ENCODE results near the gene ZNF32. TPM values are rescaled to one million over a fixed set of nuclear protein-coding genes. Genes with fewer than 3 reads are reported as not detected.
"Not testable (repeated sequence)": the region's sequence is repeated elsewhere in the genome, so short reads cannot be mapped to it uniquely, and the experiment has no call there.

The ZNF32 gene
- total and polyA plus RNA-seq, 9 donors = 42.5 to 63.5 (median 47.4) TPM

DNA sequence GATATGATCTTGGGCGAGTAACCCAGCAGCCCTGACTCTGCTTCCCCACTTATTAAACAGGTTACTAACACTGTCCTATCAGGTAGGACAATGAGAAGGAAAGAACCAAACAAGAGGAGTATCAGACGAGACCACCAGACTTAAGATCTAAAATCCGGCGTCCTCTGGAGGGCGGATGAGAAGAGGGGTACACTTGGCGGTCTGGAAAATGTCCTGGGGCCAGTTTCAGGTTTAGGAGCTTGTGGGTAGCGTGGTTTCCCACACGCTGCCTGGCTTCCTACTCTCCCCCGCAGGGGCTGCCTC is 635 bp downstream of the ZNF32 start:
- peak overlapping the region; percentile 69 for H3K4me3 ChIP-seq (ENCODE audit: low read length)
- H3K27me3 ChIP-seq (ENCODE audit: control insufficient read depth, insufficient read depth, low read length) = no peaks in the 10 kb centered on the region
- peaks cover 32% of the 10 kb centered on the region for H3K36me3 ChIP-seq (ENCODE audit: control insufficient read depth, insufficient read depth, low read length)
- no peak for DNase-seq
- peak overlapping the region; percentile 75 for H3K27ac ChIP-seq (ENCODE audit: low read length)
- 55% methylated on average over 4 of the region's 9 CpGs for WGBS (ENCODE audit: insufficient coverage)
- peaks cover 41% of the 10 kb centered on the region for H3K9me3 ChIP-seq (replicated peaks; ENCODE audit: control insufficient read depth, low read depth, low read length)
- peaks cover 11% of the 10 kb centered on the region for H3K4me1 ChIP-seq (ENCODE audit: control insufficient read depth, insufficient read depth, low read length)

DNA sequence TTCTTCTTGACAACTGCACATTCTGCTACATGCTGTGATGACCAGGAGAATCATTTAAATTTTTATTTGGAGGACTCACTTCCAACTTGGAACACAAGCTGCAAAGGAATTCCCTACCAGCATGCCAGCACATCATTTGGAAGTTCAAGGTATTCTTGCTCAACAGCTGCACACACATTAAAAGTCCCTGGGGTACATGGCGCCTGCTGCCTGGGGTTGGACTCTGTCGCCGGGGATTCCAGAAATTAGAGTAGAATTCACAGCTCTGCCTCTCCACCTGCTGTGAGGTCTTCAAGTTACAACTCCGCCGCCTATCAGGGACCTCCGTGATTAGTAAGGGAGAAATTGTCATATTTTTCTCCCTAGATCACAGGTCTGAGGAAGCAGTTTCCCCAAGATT is 1.1 kb downstream of the ZNF32 start:
- H3K36me3 ChIP-seq (ENCODE audit: control insufficient read depth, insufficient read depth, low read length) = peaks cover 32% of the 10 kb centered on the region
- peak; percentile 62 for DNase-seq
- no peaks in the 10 kb centered on the region for H3K27me3 ChIP-seq (ENCODE audit: control insufficient read depth, insufficient read depth, low read length)
- WGBS (ENCODE audit: insufficient coverage) = no CpG with 5 or more reads among the region's 6 CpGs
- H3K27ac ChIP-seq (ENCODE audit: low read length) = peak overlapping the region; percentile 75
- peaks cover 11% of the 10 kb centered on the region for H3K4me1 ChIP-seq (ENCODE audit: control insufficient read depth, insufficient read depth, low read length)
- H3K4me3 ChIP-seq (ENCODE audit: low read length) = peak overlapping the region; percentile 69
- peaks cover 44% of the 10 kb centered on the region for H3K9me3 ChIP-seq (replicated peaks; ENCODE audit: control insufficient read depth, low read depth, low read length)

DNA sequence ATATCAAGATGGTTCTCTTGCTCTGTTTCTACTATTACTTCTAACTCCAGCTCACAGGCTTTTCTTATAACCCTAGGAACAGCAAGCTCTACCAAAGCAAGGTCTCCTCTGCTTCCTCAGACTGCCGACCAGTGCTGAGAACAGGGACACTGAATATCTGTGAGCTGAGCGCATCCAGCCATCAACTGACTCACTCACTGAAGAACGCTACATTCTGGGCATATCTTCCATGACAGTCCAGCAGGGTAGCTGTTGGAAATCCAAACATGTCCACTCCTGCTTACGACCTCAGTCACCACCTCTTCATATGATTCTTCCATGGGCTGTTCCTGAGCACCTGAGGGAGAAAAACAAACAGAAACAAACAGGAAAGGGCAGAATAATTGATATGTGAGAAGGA is 2.8 kb downstream of the ZNF32 start:
- no peak for DNase-seq
- WGBS (ENCODE audit: insufficient coverage) = 100% methylated on average over 3 of the region's 4 CpGs

DNA sequence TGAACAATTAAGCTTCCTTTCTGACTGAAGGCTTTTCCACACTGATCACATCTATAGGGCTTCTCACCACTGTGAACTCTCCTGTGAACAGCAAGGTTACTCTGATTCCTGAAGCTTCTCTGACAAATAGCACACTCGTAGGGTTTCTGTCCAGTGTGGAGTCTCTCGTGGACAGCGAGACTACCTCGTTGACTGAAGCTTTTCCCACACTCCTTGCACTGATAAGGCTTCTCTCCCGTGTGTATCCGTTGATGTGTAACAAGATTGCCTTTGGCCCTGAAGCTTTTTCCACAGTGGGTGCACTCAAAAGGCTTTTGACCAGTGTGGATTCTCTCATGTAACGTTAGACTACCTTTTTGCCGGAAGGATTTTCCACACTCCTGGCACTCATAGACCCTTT is 4.4 kb downstream of the ZNF32 start:
- no peak for DNase-seq
- H3K27me3 ChIP-seq (ENCODE audit: control insufficient read depth, insufficient read depth, low read length) = no peaks in the 10 kb centered on the region
- WGBS (ENCODE audit: insufficient coverage) = 100% methylated on average over 8 of the region's 8 CpGs
- H3K27ac ChIP-seq (ENCODE audit: low read length) = no peak overlapping the region
- H3K9me3 ChIP-seq (replicated peaks; ENCODE audit: control insufficient read depth, low read depth, low read length) = peaks cover 60% of the 10 kb centered on the region
- H3K4me1 ChIP-seq (ENCODE audit: control insufficient read depth, insufficient read depth, low read length) = peaks cover 8% of the 10 kb centered on the region
- H3K4me3 ChIP-seq (ENCODE audit: low read length) = no peak overlapping the region
- H3K36me3 ChIP-seq (ENCODE audit: control insufficient read depth, insufficient read depth, low read length) = peaks cover 32% of the 10 kb centered on the region

More for the DNA sequence above, 2.8 kb downstream of the ZNF32 start:
- Histone ChIP-seq H3K27ac (ENCODE audit: low read length) (no peak overlapping the region), H3K27me3 (ENCODE audit: control insufficient read depth, insufficient read depth, low read length) (no peaks in the 10 kb centered on the region), H3K9me3 (replicated peaks; ENCODE audit: control insufficient read depth, low read depth, low read length) (peaks cover 58% of the 10 kb centered on the region), H3K36me3 (ENCODE audit: control insufficient read depth, insufficient read depth, low read length) (peaks cover 32% of the 10 kb centered on the region), H3K4me3 (ENCODE audit: low read length) (no peak overlapping the region), H3K4me1 (ENCODE audit: control insufficient read depth, insufficient read depth, low read length) (peaks cover 11% of the 10 kb centered on the region)

DNA sequence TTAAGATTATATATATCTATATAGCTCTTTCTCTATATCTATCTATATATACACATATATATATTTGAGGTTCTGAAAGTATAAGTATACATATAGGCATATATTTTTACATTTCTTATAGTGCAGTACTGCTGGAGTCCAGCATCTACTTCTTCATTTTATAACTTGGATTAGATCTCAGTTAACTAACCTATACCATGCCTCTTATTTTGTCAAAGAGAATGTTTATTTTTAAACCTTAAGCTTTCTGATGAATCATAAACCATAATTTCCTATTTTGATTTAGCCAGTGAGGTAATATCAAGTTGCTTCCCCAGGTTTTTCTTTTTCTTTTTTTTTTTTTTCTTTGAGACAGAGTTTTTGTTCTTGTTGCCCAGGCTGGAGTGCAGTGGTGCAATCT is 8.1 kb downstream of the ZNF32 start:
- no peaks in the 10 kb centered on the region for H3K4me1 ChIP-seq (ENCODE audit: control insufficient read depth, insufficient read depth, low read length)
- H3K9me3 ChIP-seq (replicated peaks; ENCODE audit: control insufficient read depth, low read depth, low read length) = peaks cover 48% of the 10 kb centered on the region
- no peak overlapping the region for H3K27ac ChIP-seq (ENCODE audit: low read length)

DNA sequence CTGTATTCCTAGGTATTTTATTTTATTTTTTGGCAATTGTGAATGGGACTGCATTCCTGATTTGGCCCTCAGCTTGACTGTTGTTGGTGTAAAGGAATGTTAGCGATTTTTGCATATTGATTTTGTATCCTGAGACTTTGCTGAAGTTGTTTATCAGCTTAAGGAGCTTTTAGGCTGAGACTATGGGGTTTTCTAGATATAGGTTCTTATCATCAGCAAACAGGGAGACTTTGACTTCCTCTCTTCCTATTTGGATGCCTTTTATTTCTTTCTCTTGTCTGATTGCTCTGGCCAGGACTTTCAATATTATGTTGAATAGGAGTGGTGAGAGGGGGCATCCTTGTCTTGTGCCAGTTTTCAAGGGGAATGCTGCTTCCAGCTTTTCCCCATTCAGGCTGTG is 12.9 kb downstream of the ZNF32 start:
- H3K36me3 ChIP-seq (ENCODE audit: control insufficient read depth, insufficient read depth, low read length); H3K4me1 ChIP-seq (ENCODE audit: control insufficient read depth, insufficient read depth, low read length); DNase-seq; H3K27me3 ChIP-seq (ENCODE audit: control insufficient read depth, insufficient read depth, low read length); H3K9me3 ChIP-seq (replicated peaks; ENCODE audit: control insufficient read depth, low read depth, low read length); H3K4me3 ChIP-seq (ENCODE audit: low read length); H3K27ac ChIP-seq (ENCODE audit: low read length): not testable (repeated sequence)
- WGBS (ENCODE audit: insufficient coverage) = 57% methylated on average over 1 of the region's 1 CpG

More for the DNA sequence above, 8.1 kb downstream of the ZNF32 start:
- Histone ChIP-seq H3K4me3 (ENCODE audit: low read length) (no peak overlapping the region), H3K27me3 (ENCODE audit: control insufficient read depth, insufficient read depth, low read length) (no peaks in the 10 kb centered on the region), H3K36me3 (ENCODE audit: control insufficient read depth, insufficient read depth, low read length) (peaks cover 22% of the 10 kb centered on the region)
- DNase-seq = no peak

DNA sequence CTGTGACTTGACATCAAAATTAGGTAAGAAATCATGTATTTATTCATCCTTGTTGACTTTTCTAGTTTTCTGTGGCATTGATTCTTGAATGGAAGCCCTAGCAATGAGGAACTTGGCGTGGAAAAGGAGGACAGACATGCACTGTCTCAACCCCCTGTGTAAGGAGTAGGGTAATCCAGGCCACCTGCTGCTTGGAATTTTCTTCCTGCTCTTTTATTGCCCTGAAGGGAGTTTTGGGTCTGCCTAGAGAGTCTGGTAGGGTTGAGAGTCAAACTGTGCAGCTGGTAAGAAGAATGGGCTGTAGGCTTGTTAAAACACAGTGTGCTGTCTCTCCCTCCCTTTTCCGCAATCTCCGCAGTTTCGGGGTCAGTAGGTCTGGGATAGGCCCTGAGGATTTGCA is 19.7 kb downstream of the ZNF32 start:
- Histone ChIP-seq H3K4me1 (ENCODE audit: control insufficient read depth, insufficient read depth, low read length) (no peaks in the 10 kb centered on the region), H3K9me3 (replicated peaks; ENCODE audit: control insufficient read depth, low read depth, low read length) (no peaks in the 10 kb centered on the region), H3K27ac (ENCODE audit: low read length) (no peak overlapping the region), H3K4me3 (ENCODE audit: low read length) (no peak overlapping the region), H3K27me3 (ENCODE audit: control insufficient read depth, insufficient read depth, low read length) (no peaks in the 10 kb centered on the region), H3K36me3 (ENCODE audit: control insufficient read depth, insufficient read depth, low read length) (no peaks in the 10 kb centered on the region)
- 63% methylated on average over 1 of the region's 4 CpGs for WGBS (ENCODE audit: insufficient coverage)
- no peak for DNase-seq

DNA sequence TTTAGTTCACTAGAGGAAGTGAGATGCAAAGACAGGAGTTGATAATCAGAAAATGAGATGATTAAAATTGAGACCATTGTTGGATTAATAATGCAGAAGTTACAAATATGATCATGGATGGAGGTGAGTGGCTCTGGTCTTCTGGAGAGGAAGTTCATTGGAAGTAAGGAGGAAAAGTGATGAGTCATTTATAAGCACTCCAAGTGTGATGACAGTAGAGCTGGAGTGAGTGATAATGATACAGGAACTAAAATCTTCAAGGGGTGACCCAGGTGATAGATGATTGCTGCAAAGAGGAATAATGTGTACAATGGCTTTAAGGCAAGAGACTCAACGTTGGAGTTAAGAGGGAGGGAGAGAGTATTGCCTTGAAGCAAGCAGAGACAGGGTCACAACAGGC is 20.7 kb downstream of the ZNF32 start:
- 54% methylated on average over 1 of the region's 1 CpG for whole genome bisulfite sequencing (ENCODE audit: insufficient coverage)
- no peak for DNase-seq
- H3K4me3 ChIP-seq (ENCODE audit: low read length) = no peak overlapping the region

DNA sequence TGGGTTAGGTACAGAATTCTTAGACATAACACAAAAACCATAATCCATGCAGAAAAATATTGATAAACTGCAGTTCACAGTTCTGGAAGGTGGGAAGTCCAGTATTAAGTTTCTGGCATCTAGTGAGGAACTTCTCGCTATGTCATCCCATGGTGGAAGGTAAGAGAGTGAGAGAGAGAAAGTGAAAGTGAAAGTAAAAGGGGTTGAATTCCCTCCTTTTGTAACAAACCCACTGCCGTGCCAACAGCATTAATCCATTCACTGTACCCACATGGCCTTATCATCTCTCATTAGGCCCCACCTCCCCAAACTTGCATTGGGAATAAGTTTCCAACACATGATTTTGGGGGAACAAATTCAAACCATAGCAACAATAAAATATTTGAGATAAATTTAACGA is 25.3 kb downstream of the ZNF32 start:
- DNase-seq = peak; percentile 7
- H3K36me3 ChIP-seq (ENCODE audit: control insufficient read depth, insufficient read depth, low read length) = no peaks in the 10 kb centered on the region
- peaks cover 2% of the 10 kb centered on the region for H3K9me3 ChIP-seq (replicated peaks; ENCODE audit: control insufficient read depth, low read depth, low read length)
- no peaks in the 10 kb centered on the region for H3K4me1 ChIP-seq (ENCODE audit: control insufficient read depth, insufficient read depth, low read length)
- H3K27me3 ChIP-seq (ENCODE audit: control insufficient read depth, insufficient read depth, low read length) = no peaks in the 10 kb centered on the region
- no CpG with 5 or more reads among the region's 3 CpGs for WGBS (ENCODE audit: insufficient coverage)
- no peak overlapping the region for H3K4me3 ChIP-seq (ENCODE audit: low read length)
- H3K27ac ChIP-seq (ENCODE audit: low read length) = no peak overlapping the region

More for the DNA sequence above, 20.7 kb downstream of the ZNF32 start:
- Histone ChIP-seq H3K4me1 (ENCODE audit: control insufficient read depth, insufficient read depth, low read length) (no peaks in the 10 kb centered on the region), H3K27ac (ENCODE audit: low read length) (no peak overlapping the region), H3K9me3 (replicated peaks; ENCODE audit: control insufficient read depth, low read depth, low read length) (no peaks in the 10 kb centered on the region), H3K36me3 (ENCODE audit: control insufficient read depth, insufficient read depth, low read length) (no peaks in the 10 kb centered on the region), H3K27me3 (ENCODE audit: control insufficient read depth, insufficient read depth, low read length) (no peaks in the 10 kb centered on the region)

DNA sequence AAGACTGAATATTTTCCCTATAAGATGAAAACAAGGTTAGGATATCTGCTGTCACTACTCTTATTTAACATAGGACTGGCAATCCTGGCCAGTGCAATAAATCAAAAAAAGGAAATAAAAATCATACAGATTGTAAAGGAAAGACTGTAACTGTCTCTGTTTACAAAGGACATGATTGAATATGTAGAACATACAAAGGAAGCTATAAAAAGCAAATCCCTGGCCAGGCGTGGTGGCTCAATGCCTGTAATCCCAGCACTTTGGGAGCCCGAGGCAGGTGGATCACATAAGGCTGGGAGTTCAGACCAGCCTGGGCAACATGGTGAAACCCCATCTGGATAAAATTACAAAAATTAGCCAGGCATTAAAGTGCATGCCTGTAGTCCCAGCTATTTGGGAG is 26.6 kb downstream of the ZNF32 start:
- no peak for DNase-seq
- 51% methylated on average over 2 of the region's 2 CpGs for WGBS (ENCODE audit: insufficient coverage)
- Histone ChIP-seq H3K27me3 (ENCODE audit: control insufficient read depth, insufficient read depth, low read length) (no peaks in the 10 kb centered on the region), H3K36me3 (ENCODE audit: control insufficient read depth, insufficient read depth, low read length) (no peaks in the 10 kb centered on the region), H3K4me1 (ENCODE audit: control insufficient read depth, insufficient read depth, low read length) (no peaks in the 10 kb centered on the region), H3K27ac (ENCODE audit: low read length) (no peak overlapping the region), H3K4me3 (ENCODE audit: low read length) (no peak overlapping the region), H3K9me3 (replicated peaks; ENCODE audit: control insufficient read depth, low read depth, low read length) (peaks cover 8% of the 10 kb centered on the region)

DNA sequence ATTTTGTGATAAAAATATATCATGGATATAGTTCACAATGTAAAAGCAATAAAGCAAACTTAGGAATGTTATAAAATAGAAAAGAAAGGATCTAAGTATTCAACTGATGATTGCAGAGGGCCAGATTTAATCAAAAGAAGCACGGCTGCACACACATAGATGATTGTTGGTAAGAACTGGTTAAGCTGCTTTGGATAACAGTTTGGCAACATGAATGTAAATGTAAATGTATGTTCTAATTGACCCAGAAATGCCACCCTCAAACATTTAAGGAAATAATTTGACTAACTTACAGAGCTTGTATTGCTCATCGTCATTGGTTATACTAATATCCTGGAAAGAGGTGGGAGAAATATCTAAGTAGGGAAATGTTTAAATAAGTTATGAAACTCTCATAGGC is 29.3 kb downstream of the ZNF32 start:
- no peaks in the 10 kb centered on the region for H3K4me1 ChIP-seq (ENCODE audit: control insufficient read depth, insufficient read depth, low read length)
- DNase-seq = no peak
- no peaks in the 10 kb centered on the region for H3K27me3 ChIP-seq (ENCODE audit: control insufficient read depth, insufficient read depth, low read length)
- no peak overlapping the region for H3K27ac ChIP-seq (ENCODE audit: low read length)
- H3K36me3 ChIP-seq (ENCODE audit: control insufficient read depth, insufficient read depth, low read length) = peaks cover 9% of the 10 kb centered on the region
- H3K4me3 ChIP-seq (ENCODE audit: low read length) = no peak overlapping the region
- peaks cover 20% of the 10 kb centered on the region for H3K9me3 ChIP-seq (replicated peaks; ENCODE audit: control insufficient read depth, low read depth, low read length)
- no CpG with 5 or more reads among the region's 2 CpGs for WGBS (ENCODE audit: insufficient coverage)
